Kidney epithelial cell (primary cell): ENCODE data around the gene CST5. TPM values are rescaled to one million over a fixed set of nuclear protein-coding genes. Genes with fewer than 3 reads are reported as not detected.
"Not testable (repeated sequence)": the region's sequence is repeated elsewhere in the genome, so short reads cannot be mapped to it uniquely, and the experiment has no call there.

ENCODE experiments used
- DNase-seq: peaks from one replicate; pipeline ENCODE4 v3.0.0-alpha.2; 2010; ENCODE audit warnings: low read depth
- H3K27me3 ChIP-seq: 2 replicates; pipeline ENCODE4 v1.6.0; 2011; ENCODE audit warnings: low read length; ENCODE audit not compliant: control insufficient read depth, insufficient read depth
- H3K36me3 ChIP-seq: 2 replicates; pipeline ENCODE4 v1.5.1; 2011; ENCODE audit warnings: low read length; ENCODE audit not compliant: control insufficient read depth, insufficient read depth
- H3K4me3 ChIP-seq: 2 replicates; pipeline ENCODE4 v1.5.1; 2011; ENCODE audit warnings: low read depth, mild to moderate bottlenecking, control low read depth, low read length
- total RNA-seq: library from RNA; depleted of rRNA; stranded (reverse); fragments of >200 nt; gene quantifications from 2 replicates; pipeline ENCODE4 v1.2.3, GENCODE V29; 2015
- TF ChIP-seq, protein P1 (sequence below): IDR thresholded peaks from 2 replicates; pipeline ENCODE4 v1.5.1; 2011; ENCODE audit warnings: mild to moderate bottlenecking, moderate library complexity, low read length, control low read depth, inconsistent platforms; ENCODE audit not compliant: insufficient read depth, poor library complexity, severe bottlenecking

The CST5 gene
- total RNA-seq, 1 donor from 2014 or later, result 2.6 TPM

DNA sequence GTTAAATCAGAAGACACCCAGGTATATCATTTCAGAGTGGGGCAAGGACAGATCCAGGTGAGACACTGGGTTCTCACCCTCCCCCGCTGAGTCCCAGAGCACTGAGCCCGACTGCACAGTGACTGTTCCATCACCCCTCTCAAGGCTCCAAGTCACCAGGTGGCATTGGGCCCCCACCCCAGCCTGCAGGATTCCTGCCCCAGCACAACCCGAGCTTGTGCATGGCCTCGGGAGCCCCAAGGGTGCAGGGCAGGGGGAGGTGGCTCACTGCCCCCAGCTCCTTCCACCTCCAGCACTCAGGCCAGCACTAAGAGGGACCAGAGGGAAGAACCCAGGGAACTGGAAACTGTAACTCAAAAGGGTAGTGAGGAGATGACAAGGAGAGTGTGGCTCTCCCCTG is 39.3 kb upstream of the CST5 start:
- Histone ChIP-seq H3K27me3 (peaks cover 5% of the 10 kb centered on the region), H3K36me3 (no peaks in the 10 kb centered on the region), H3K4me3 (no peak overlapping the region)
- no peak for DNase-seq
- TF ChIP-seq, protein P1, sequence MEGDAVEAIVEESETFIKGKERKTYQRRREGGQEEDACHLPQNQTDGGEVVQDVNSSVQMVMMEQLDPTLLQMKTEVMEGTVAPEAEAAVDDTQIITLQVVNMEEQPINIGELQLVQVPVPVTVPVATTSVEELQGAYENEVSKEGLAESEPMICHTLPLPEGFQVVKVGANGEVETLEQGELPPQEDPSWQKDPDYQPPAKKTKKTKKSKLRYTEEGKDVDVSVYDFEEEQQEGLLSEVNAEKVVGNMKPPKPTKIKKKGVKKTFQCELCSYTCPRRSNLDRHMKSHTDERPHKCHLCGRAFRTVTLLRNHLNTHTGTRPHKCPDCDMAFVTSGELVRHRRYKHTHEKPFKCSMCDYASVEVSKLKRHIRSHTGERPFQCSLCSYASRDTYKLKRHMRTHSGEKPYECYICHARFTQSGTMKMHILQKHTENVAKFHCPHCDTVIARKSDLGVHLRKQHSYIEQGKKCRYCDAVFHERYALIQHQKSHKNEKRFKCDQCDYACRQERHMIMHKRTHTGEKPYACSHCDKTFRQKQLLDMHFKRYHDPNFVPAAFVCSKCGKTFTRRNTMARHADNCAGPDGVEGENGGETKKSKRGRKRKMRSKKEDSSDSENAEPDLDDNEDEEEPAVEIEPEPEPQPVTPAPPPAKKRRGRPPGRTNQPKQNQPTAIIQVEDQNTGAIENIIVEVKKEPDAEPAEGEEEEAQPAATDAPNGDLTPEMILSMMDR, result no peak

DNA sequence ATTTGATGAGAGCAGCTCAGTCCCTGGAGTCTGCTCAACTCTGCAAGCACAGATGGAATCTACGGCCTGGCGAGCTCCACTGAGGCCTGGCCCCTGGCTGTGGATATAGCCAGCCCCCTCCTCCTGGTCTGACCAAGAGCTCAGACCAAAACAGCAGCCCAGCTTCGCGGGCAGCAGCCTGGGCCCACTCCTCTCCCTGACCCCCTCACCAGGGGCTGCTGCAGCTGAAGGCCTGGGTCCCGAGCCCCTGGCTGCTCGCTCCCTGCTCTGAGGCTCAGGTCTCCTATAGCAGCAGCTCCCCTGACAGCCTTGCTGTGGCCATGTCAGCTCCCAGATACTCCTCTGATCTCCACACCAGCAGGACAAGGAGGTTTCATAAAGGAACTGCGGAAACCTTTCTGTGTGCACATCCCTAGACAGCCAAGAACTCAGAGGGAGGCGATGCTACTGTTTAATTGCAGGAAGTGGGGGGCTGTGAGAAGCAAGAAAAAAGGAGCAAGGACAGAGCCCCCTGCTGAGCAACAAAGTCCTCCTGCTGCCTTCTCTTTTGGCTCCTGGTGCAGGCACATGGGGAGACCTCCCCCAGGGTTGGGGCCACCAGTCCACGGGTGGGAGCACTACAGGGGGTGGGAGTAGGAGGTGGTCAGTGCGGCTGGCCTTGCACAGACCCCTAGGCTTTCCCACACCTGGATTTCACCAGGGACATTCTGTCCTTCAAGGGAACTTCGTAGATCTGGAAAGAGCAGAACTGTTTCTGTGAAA is 38.7 kb upstream of the CST5 start:
- TF ChIP-seq, protein P1, result no peak
- H3K4me3 ChIP-seq, result no peak overlapping the region
- DNase-seq, result no peak
- peaks cover 5% of the 10 kb centered on the region for H3K27me3 ChIP-seq
- H3K36me3 ChIP-seq, result no peaks in the 10 kb centered on the region

DNA sequence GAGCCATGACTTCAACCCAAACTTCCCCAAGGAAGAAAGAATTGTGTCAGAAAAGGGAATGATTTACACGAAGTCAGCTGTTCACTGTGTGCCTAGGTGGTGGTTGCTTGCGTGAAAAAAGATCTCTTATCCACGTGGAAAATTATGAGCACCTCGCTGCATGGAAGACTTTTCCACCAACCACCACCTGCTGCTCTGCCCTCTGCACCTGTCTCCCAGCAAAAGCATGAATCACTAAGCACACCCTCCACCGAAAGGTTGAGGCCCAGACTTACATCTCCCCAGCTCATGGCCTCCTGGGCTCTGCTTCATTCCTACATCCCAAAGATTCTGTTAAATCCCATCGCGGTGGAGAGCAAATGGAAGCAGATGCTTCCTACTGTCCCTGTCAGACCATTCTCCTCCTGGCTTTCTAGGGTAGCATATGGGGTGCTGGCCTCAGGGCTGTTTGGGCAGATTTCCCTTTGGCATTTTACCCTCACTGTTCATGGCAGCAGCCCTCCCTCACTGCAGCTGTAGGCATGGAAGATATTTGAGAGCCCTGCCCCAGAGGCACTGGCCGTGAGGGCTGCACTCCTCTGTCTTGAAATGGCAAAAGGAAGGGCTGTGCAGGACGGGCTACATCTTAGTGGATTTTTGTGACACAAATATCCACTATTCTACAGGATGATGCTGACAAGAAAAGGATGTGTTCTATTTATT is 37.6 kb upstream of the CST5 start:
- peaks cover 5% of the 10 kb centered on the region for H3K27me3 ChIP-seq
- no peaks in the 10 kb centered on the region for H3K36me3 ChIP-seq
- H3K4me3 ChIP-seq, result no peak overlapping the region
- TF ChIP-seq, protein P1, result no peak
- DNase-seq, result no peak

- no peaks in the 10 kb centered on the region for H3K36me3 ChIP-seq
- TF ChIP-seq, protein P1, result no peak
- H3K4me3 ChIP-seq, result no peak overlapping the region
- no peak for DNase-seq
- H3K27me3 ChIP-seq, result peaks cover 5% of the 10 kb centered on the region
These were observed 36.3 kb upstream of the CST5 start for GRCh38 chr20:23915844-23916243.

- not testable (repeated sequence) for H3K27me3 ChIP-seq, H3K36me3 ChIP-seq, H3K4me3 ChIP-seq, DNase-seq
These were observed 34.9 kb upstream of the CST5 start for GRCh38 chr20:23914469-23914868.

DNA sequence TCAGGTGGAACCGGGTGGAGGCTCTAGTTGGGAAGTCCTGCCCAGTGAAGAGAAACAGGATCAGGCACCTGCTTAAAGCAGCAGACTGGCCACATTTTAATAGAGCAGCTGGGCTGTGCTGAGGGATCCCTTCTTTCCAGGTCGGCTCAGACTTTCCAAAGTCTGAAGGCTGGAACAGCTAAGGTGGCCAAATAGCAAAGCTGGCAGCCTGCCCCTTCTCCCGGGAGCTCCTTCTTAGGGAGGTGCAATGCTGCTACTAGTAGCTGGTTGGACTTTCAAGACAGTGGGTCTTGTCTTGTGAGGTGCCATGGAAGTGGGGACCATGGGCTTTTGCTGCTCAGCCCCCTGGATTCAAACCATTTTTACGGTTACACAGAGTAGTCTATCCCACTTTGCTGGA is 30.7 kb upstream of the CST5 start:
- Histone ChIP-seq H3K36me3 (no peaks in the 10 kb centered on the region), H3K27me3 (no peaks in the 10 kb centered on the region), H3K4me3 (no peak overlapping the region)
- TF ChIP-seq, protein P1, result no peak
- DNase-seq, result no peak
